Breast epithelium (tissue), 4 donors: ENCODE results near the gene SUCLG1. TPM values are rescaled to one million over a fixed set of nuclear protein-coding genes. Genes with fewer than 3 reads are reported as not detected.

ENCODE experiments used
- DNase-seq, 2 donors: peaks; one replicate each; pipeline ENCODE4 v3.0.0-alpha.2; 2019; ENCODE audit warnings: low spot score in 2 of 2
- H3K27ac ChIP-seq, 2 donors: fragments of 200-600 bp; sonication (generic) in 1 of 2; one replicate each; pipeline ENCODE4 v1.5.1; 2016 to 2019; ENCODE audit warnings: mild to moderate bottlenecking in 1 of 2
- H3K27me3 ChIP-seq, 2 donors: fragments of 200-600 bp; sonication (generic) in 1 of 2; one replicate each; pipeline versions ENCODE4 v1.5.1 to v1.6.0; 2017 to 2019; ENCODE audit warnings: control low read depth in 1 of 2, mild to moderate bottlenecking in 1 of 2
- H3K36me3 ChIP-seq: fragments of 200-600 bp; one replicate; pipeline ENCODE4 v1.5.1; 2019
- H3K4me1 ChIP-seq, 2 donors: fragments of 200-600 bp; sonication (generic); one replicate each; pipeline ENCODE4 v1.5.1; 2016 to 2019; ENCODE audit warnings: control low read depth in 1 of 2
- H3K4me3 ChIP-seq, 3 donors: fragments of 200-600 bp; sonication (generic); 1 replicate in 2 of 3; 2 replicates in 1 of 3; pipeline ENCODE4 v1.5.1; 2016 to 2019; ENCODE audit warnings: mild to moderate bottlenecking in 3 of 3, moderate library complexity in 2 of 3
- H3K9me3 ChIP-seq, 2 donors: fragments of 200-600 bp; sonication (generic) in 1 of 2; one replicate each; pipeline ENCODE4 v1.5.1; 2016 to 2019; ENCODE audit warnings: control low read depth in 1 of 2
- CTCF ChIP-seq, 3 donors: fragments of 450-650 bp; IDR thresholded peaks; one replicate each; pipeline ENCODE4 v1.5.1; 2016 to 2017; ENCODE audit warnings: antibody characterized with exemption in 3 of 3, mild to moderate bottlenecking in 3 of 3, moderate library complexity in 3 of 3
- POLR2A ChIP-seq: fragments of 450-650 bp; IDR thresholded peaks from one replicate; pipeline ENCODE4 v1.6.1; 2016; ENCODE audit warnings: antibody characterized with exemption, mild to moderate bottlenecking, moderate library complexity
- POLR2AphosphoS5 ChIP-seq, 3 donors: sonication (generic); formaldehyde crosslinking; IDR thresholded peaks; one replicate each; pipeline ENCODE4 v1.6.1; 2017; ENCODE audit warnings: antibody characterized with exemption in 3 of 3
- intact Hi-C: fragments of 100-400 bp; cut with DNase I; formaldehyde crosslinking; loops from one replicate; pipeline ENCODE4 v1.15.1; 2023; ENCODE audit warnings: low total_unique reads
- total RNA-seq, 3 donors: library from RNA; depleted of rRNA; stranded (reverse); fragments of >200 nt; gene quantifications; one replicate each; pipeline ENCODE4 v1.1.0, GENCODE V29; 2016

Gene SUCLG1
- total RNA-seq, 3 donors from 2014 or later = 108 to 112 (median 110) TPM

GRCh38 chr2:84461310-84461709 is 2.2 kb upstream of the SUCLG1 start:
- intact Hi-C loops = loop anchor here (5.0 kb wide), 1 partner anchor 701 kb away; no protein-coding TSS in a partner anchor
- TF ChIP-seq POLR2AphosphoS5 (IDR thresholded peaks at IDR 0.05) = no peak
- no peak for TF ChIP-seq CTCF (IDR thresholded peaks at IDR 0.05)
- no peak for TF ChIP-seq POLR2A
- no peaks in the 10 kb centered on the region for H3K27me3 ChIP-seq
- H3K36me3 ChIP-seq = no peaks in the 10 kb centered on the region
- peaks cover under 1 to 5% of the 10 kb centered on the region in 2 donors for H3K4me1 ChIP-seq
- DNase-seq = no peak
- H3K27ac ChIP-seq = no peak overlapping the region
- no peak overlapping the region for H3K4me3 ChIP-seq
- H3K9me3 ChIP-seq = peaks cover 0 to 2% of the 10 kb centered on the region in 2 donors

- H3K4me1 ChIP-seq = peaks cover 5% of the 10 kb centered on the region in 2 donors
- H3K9me3 ChIP-seq = no peaks in the 10 kb centered on the region
- intact Hi-C loops = loop anchor here (5.0 kb wide), 1 partner anchor 702 kb away; no protein-coding TSS in a partner anchor
- no peak for DNase-seq
- TF ChIP-seq CTCF (IDR thresholded peaks at IDR 0.05) (no peak), POLR2A (no peak), POLR2AphosphoS5 (IDR thresholded peaks at IDR 0.05) (no peak)
- no peaks in the 10 kb centered on the region for H3K36me3 ChIP-seq
- no peak overlapping the region for H3K27ac ChIP-seq
- no peaks in the 10 kb centered on the region for H3K27me3 ChIP-seq
- no peak overlapping the region for H3K4me3 ChIP-seq
These were observed 1.6 kb upstream of the SUCLG1 start for GRCh38 chr2:84460670-84461069.

GRCh38 chr2:84459944-84460429 is 907 bp upstream of the SUCLG1 start:
- Histone ChIP-seq H3K4me3 (peak overlapping the region; percentile 68 to 99 (median 93)), H3K4me1 (peaks cover 5% of the 10 kb centered on the region in 2 donors), H3K27me3 (no peaks in the 10 kb centered on the region), H3K9me3 (no peaks in the 10 kb centered on the region), H3K36me3 (no peaks in the 10 kb centered on the region), H3K27ac (peak overlapping the region; percentile 87 to 89)
- TF ChIP-seq POLR2AphosphoS5 (IDR thresholded peaks at IDR 0.05) (no peak), CTCF (IDR thresholded peaks at IDR 0.05) (no peak), POLR2A (no peak)
- intact Hi-C loops = loop anchor here (5.0 kb wide), 1 partner anchor 702 kb away; no protein-coding TSS in a partner anchor
- no peak for DNase-seq

- Histone ChIP-seq H3K4me3 (peak overlapping the region; percentile 68 to 99 (median 93)), H3K9me3 (no peaks in the 10 kb centered on the region), H3K27me3 (no peaks in the 10 kb centered on the region), H3K27ac (peak overlapping the region; percentile 87 to 89), H3K4me1 (peaks cover 5% of the 10 kb centered on the region in 2 donors), H3K36me3 (no peaks in the 10 kb centered on the region)
- no peak for TF ChIP-seq POLR2AphosphoS5 (IDR thresholded peaks at IDR 0.05)
- TF ChIP-seq CTCF (IDR thresholded peaks at IDR 0.05) = no peak
- TF ChIP-seq POLR2A = no peak
- peak in 1 of 2 donors; percentile 19 for DNase-seq
- intact Hi-C loops = no loop called here
These were observed 496 bp downstream of the SUCLG1 start for GRCh38 chr2:84458551-84459017.

- H3K27me3 ChIP-seq = no peaks in the 10 kb centered on the region
- no peak for DNase-seq
- H3K36me3 ChIP-seq = no peaks in the 10 kb centered on the region
- H3K9me3 ChIP-seq = no peaks in the 10 kb centered on the region
- peaks cover 5% of the 10 kb centered on the region in 2 donors for H3K4me1 ChIP-seq
- intact Hi-C loops = no loop called here
- peak overlapping the region in 2 of 3 donors; percentile 68 to 93 for H3K4me3 ChIP-seq
- no peak overlapping the region for H3K27ac ChIP-seq
- TF ChIP-seq POLR2A = no peak
- no peak for TF ChIP-seq CTCF (IDR thresholded peaks at IDR 0.05)
- TF ChIP-seq POLR2AphosphoS5 (IDR thresholded peaks at IDR 0.05) = no peak
These were observed 1.4 kb downstream of the SUCLG1 start for GRCh38 chr2:84457686-84458085.
